Limb (tissue), 2 donors: Measurements from ENCODE around the gene RPL31.
"Not testable (repeated sequence)": the region's sequence is repeated elsewhere in the genome, so short reads cannot be mapped to it uniquely, and the experiment has no call there.

Experiments used
- DNase-seq, 2 donors: peaks; one replicate each; pipeline ENCODE4 v3.0.0-alpha.2; 2016; ENCODE audit errors: extremely low spot score in 2 of 2

Gene RPL31

GRCh38 chr2:101025561-101025960 is 23.5 kb downstream of the RPL31 start:
- DNase-seq, result no peak

GRCh38 chr2:101026253-101026701 is 24.2 kb downstream of the RPL31 start:
- DNase-seq, result no peak

- DNase-seq, result no peak
Observed at GRCh38 chr2:101026923-101027469, 24.9 kb downstream of the RPL31 start.

- DNase-seq, result no peak
Observed at GRCh38 chr2:101027852-101028251, 25.8 kb downstream of the RPL31 start.

GRCh38 chr2:101030866-101031554 is 28.9 kb downstream of the RPL31 start:
- DNase-seq, result no peak

GRCh38 chr2:101032084-101032776 is 30.1 kb downstream of the RPL31 start:
- DNase-seq, result no peak

- DNase-seq, result peak in 1 of 2 donors; percentile 23
Observed at GRCh38 chr2:101036562-101036961, 34.5 kb downstream of the RPL31 start.

GRCh38 chr2:101037161-101037755 is 35.2 kb downstream of the RPL31 start:
- DNase-seq, result no peak

GRCh38 chr2:101038455-101039255 is 36.6 kb downstream of the RPL31 start:
- DNase-seq, result no peak

GRCh38 chr2:101040072-101040471 is 38.0 kb downstream of the RPL31 start:
- no peak for DNase-seq

GRCh38 chr2:101040761-101041160 is 38.7 kb downstream of the RPL31 start:
- no peak for DNase-seq

GRCh38 chr2:101041413-101041812 is 39.3 kb downstream of the RPL31 start:
- DNase-seq, result no peak

- no peak for DNase-seq
Observed at GRCh38 chr2:101045330-101045729, 43.2 kb downstream of the RPL31 start.

GRCh38 chr2:101047075-101047766 is 45.1 kb downstream of the RPL31 start:
- DNase-seq, result no peak

GRCh38 chr2:101047774-101048173 is 45.7 kb downstream of the RPL31 start:
- DNase-seq, result peak in 1 of 2 donors; percentile 30

GRCh38 chr2:101048756-101049155 is 46.7 kb downstream of the RPL31 start:
- no peak for DNase-seq

GRCh38 chr2:101050886-101051285 is 48.8 kb downstream of the RPL31 start:
- DNase-seq, result not testable (repeated sequence)

GRCh38 chr2:101052147-101052546 is 50.1 kb downstream of the RPL31 start:
- DNase-seq, result no peak

GRCh38 chr2:101053117-101053516 is 51.0 kb downstream of the RPL31 start:
- DNase-seq, result no peak
